HepG2 (cell line): ENCODE results near the gene C1orf35. TPM values are rescaled to one million over a fixed set of nuclear protein-coding genes. Genes with fewer than 3 reads are reported as not detected.
A peak's percentile ranks its signal among the peaks of the same experiment; 100 is the strongest.

Experiments used
- ARID3A ChIP-seq: IDR thresholded peaks from 2 replicates; pipeline ENCODE4 v1.6.1; 2012; ENCODE audit warnings: low read depth, low read length, improper control_type of control experiment
- CENPT ChIP-seq: sonication (generic); formaldehyde crosslinking; IDR thresholded peaks from 2 replicates; pipeline ENCODE4 v1.8.0; 2022; ENCODE audit warnings: low read depth, mild to moderate bottlenecking, moderate library complexity, missing genetic modification reagents
- MBNL3 ChIP-seq: fragments of 250-450 bp; sonication (Bioruptor Pico); conservative IDR thresholded peaks from 2 replicates; pipeline ENCODE4 v1.8.0; 2022; ENCODE audit warnings: mild to moderate bottlenecking, inconsistent platforms
- NR2C2 ChIP-seq: sonication (generic); formaldehyde crosslinking; IDR thresholded peaks from 2 replicates; pipeline ENCODE4 v1.4.0; 2020; ENCODE audit warnings: missing genetic modification reagents, mild to moderate bottlenecking, moderate library complexity, borderline replicate concordance
- PHF21A ChIP-seq: sonication (generic); formaldehyde crosslinking; IDR thresholded peaks from 2 replicates; pipeline ENCODE4 v1.5.0; 2020; ENCODE audit warnings: mild to moderate bottlenecking, missing genetic modification reagents
- PRDM10 ChIP-seq: sonication (generic); formaldehyde crosslinking; IDR thresholded peaks from 2 replicates; pipeline ENCODE4 v1.4.0; 2020; ENCODE audit warnings: low read depth, missing genetic modification reagents
- RERE ChIP-seq: IDR thresholded peaks from 2 replicates; pipeline ENCODE4 v1.6.1; 2016; ENCODE audit warnings: low read depth, missing genetic modification reagents, missing compliant biosample characterization
- SMAD1 ChIP-seq: sonication (generic); formaldehyde crosslinking; IDR thresholded peaks from 2 replicates; pipeline ENCODE4 v1.4.0; 2020; ENCODE audit warnings: missing genetic modification reagents, low read depth, mild to moderate bottlenecking, borderline replicate concordance
- SMAD3 ChIP-seq: sonication (generic); formaldehyde crosslinking; IDR thresholded peaks from 2 replicates; pipeline ENCODE4 v1.4.0; 2020; ENCODE audit warnings: missing genetic modification reagents
- YY1 ChIP-seq: IDR thresholded peaks from 2 replicates; pipeline ENCODE4 v1.6.1; 2011; ENCODE audit warnings: low read length, low read depth, moderate library complexity, mild to moderate bottlenecking; ENCODE audit not compliant: insufficient read depth, insufficient replicate concordance
- ZBTB44 ChIP-seq: sonication (generic); formaldehyde crosslinking; IDR thresholded peaks from 2 replicates; pipeline ENCODE4 v1.4.0; 2020; ENCODE audit warnings: missing genetic modification reagents
- ZBTB7B ChIP-seq: sonication (generic); formaldehyde crosslinking; IDR thresholded peaks from 2 replicates; pipeline ENCODE4 v1.4.0; 2020; ENCODE audit warnings: missing genetic modification reagents
- ZFP41 ChIP-seq: sonication (generic); formaldehyde crosslinking; IDR thresholded peaks from 2 replicates; pipeline ENCODE4 v1.4.0; 2020; ENCODE audit warnings: mild to moderate bottlenecking, missing genetic modification reagents, borderline replicate concordance
- ZFX ChIP-seq: sonication (generic); formaldehyde crosslinking; IDR thresholded peaks from 2 replicates; pipeline ENCODE4 v1.4.0; 2020; ENCODE audit warnings: mild to moderate bottlenecking, low read depth, missing genetic modification reagents, moderate library complexity
- ZNF468 ChIP-seq: sonication (generic); formaldehyde crosslinking; IDR thresholded peaks from 2 replicates; pipeline ENCODE4 v1.8.0; 2022; ENCODE audit warnings: mild to moderate bottlenecking, moderate library complexity, missing genetic modification reagents
- ZNF549 ChIP-seq: sonication (generic); formaldehyde crosslinking; IDR thresholded peaks from 2 replicates; pipeline ENCODE4 v1.5.0; 2020; ENCODE audit warnings: missing genetic modification reagents
- ZNF782 ChIP-seq: sonication (generic); formaldehyde crosslinking; IDR thresholded peaks from 2 replicates; pipeline ENCODE4 v1.4.0; 2020; ENCODE audit warnings: missing genetic modification reagents, mild to moderate bottlenecking, borderline replicate concordance
- polyA plus RNA-seq, 8 experiments: library from polyadenylated mRNA; depleted of rRNA in 3 of 8; stranded (reverse) in 7 of 8; unstranded in 1 of 8; fragments of >200 nt; fragmentation: Illumina TruSeq in 4 of 8; extraction: Trizol in 4 of 8; gene quantifications; 2 replicates each; pipeline versions ENCODE4 v1.2.1 to v1.2.3, GENCODE V29; 2011 to 2016; ENCODE audit warnings: low read depth in 4 of 8, missing spikeins in 1 of 8, mixed read lengths in 1 of 8; ENCODE audit not compliant: insufficient read depth in 1 of 8
- total RNA-seq, 5 experiments: library from RNA; depleted of rRNA; stranded (reverse); fragments of >200 nt; fragmentation: Illumina TruSeq; extraction: Trizol; gene quantifications; 2 replicates each; pipeline ENCODE4 v1.2.3, GENCODE V29; 2016; ENCODE audit warnings: low read depth in 1 of 5

Gene C1orf35
- total and polyA plus RNA-seq, 2 of the 13 experiments (the other 11 are each of a cell fraction or from before 2014, with no cell fraction given) = 8.1 to 19.3 TPM

- TF ChIP-seq SMAD1 (CRISPR knock-in tag) = no peak
- TF ChIP-seq ZNF549 (CRISPR knock-in tag) = no peak
- TF ChIP-seq ZBTB7B (CRISPR knock-in tag) = no peak
- TF ChIP-seq ZNF468 = no peak
- TF ChIP-seq ARID3A = peak; percentile 32; the same call in 1 of the 2 replicates
- no peak for TF ChIP-seq PHF21A
- no peak for TF ChIP-seq RERE (CRISPR knock-in tag)
- no peak for TF ChIP-seq MBNL3 (CRISPR knock-in tag)
- peak; percentile 36; the same call in 1 of the 2 replicates for TF ChIP-seq NR2C2 (CRISPR knock-in tag)
- no peak for TF ChIP-seq ZFX (CRISPR knock-in tag)
- no peak for TF ChIP-seq ZNF782 (CRISPR knock-in tag)
- TF ChIP-seq YY1 = no peak
- TF ChIP-seq PRDM10 = no peak
- TF ChIP-seq ZFP41 (CRISPR knock-in tag) = no peak
- no peak for TF ChIP-seq ZBTB44 (CRISPR knock-in tag)
- no peak for TF ChIP-seq SMAD3 (CRISPR knock-in tag)
- no peak for TF ChIP-seq CENPT (CRISPR knock-in tag)
Measured at GRCh38 chr1:228114827-228115226, 11.7 kb upstream of the C1orf35 start (continued).
